ENCODE results near the gene HNRNPH3.
A peak's percentile ranks its signal among the peaks of the same experiment; 100 is the strongest.
"Not testable (repeated sequence)": the region's sequence is repeated elsewhere in the genome, so short reads cannot be mapped to it uniquely, and the experiment has no call there.

Gene HNRNPH3

GRCh38 chr10:68331455-68332258 lies at the start of gene HNRNPH3:
Gene HNRNPH3, plus strand, starts transcription at chr10:68332064. Its CDS starts 5,158 bp downstream, at chr10:68337222.
- peak; percentile 99 for DNase-seq

- DNase-seq, result no peak
Observed at GRCh38 chr10:68284062-68285001, 47.5 kb upstream of the HNRNPH3 start.

- DNase-seq, result no peak
Observed at GRCh38 chr10:68288717-68289116, 43.1 kb upstream of the HNRNPH3 start.

GRCh38 chr10:68290736-68291135 lies 41.1 kb upstream of the HNRNPH3 start:
- no peak for DNase-seq

GRCh38 chr10:68296843-68297663 lies 34.8 kb upstream of the HNRNPH3 start:
- no peak for DNase-seq

GRCh38 chr10:68301301-68301700 lies 30.6 kb upstream of the HNRNPH3 start:
- no peak for DNase-seq

- DNase-seq, result peak; percentile 80
Observed at GRCh38 chr10:68301790-68302502, 29.9 kb upstream of the HNRNPH3 start.

- DNase-seq, result no peak
Observed at GRCh38 chr10:68302503-68302823, 29.4 kb upstream of the HNRNPH3 start.

- DNase-seq, result no peak
Observed at GRCh38 chr10:68302871-68303270, 29.0 kb upstream of the HNRNPH3 start.

GRCh38 chr10:68303849-68304412 lies 27.9 kb upstream of the HNRNPH3 start:
- peak; percentile 90 for DNase-seq

- DNase-seq, result no peak
Observed at GRCh38 chr10:68305854-68306253, 26.0 kb upstream of the HNRNPH3 start.

GRCh38 chr10:68310531-68310930 lies 21.3 kb upstream of the HNRNPH3 start:
- no peak for DNase-seq

GRCh38 chr10:68314930-68315329 lies 16.9 kb upstream of the HNRNPH3 start:
- peak; percentile 17 for DNase-seq

GRCh38 chr10:68315582-68315981 lies 16.3 kb upstream of the HNRNPH3 start:
- DNase-seq, result no peak

GRCh38 chr10:68318331-68319059 lies 13.4 kb upstream of the HNRNPH3 start:
- no peak for DNase-seq

GRCh38 chr10:68324396-68324795 lies 7.5 kb upstream of the HNRNPH3 start:
- not testable (repeated sequence) for DNase-seq

GRCh38 chr10:68327889-68328786 lies 3.7 kb upstream of the HNRNPH3 start:
- peak; percentile 94 for DNase-seq

- no peak for DNase-seq
Observed at GRCh38 chr10:68329506-68329861, 2.4 kb upstream of the HNRNPH3 start.

- peak; percentile 72 for DNase-seq
Observed at GRCh38 chr10:68330852-68331454, 911 bp upstream of the HNRNPH3 start.
